Activated T-cell treated with anti-CD3 and anti-CD28 coated beads for 48 hours (primary cell): ENCODE data around the gene ERI3.

Experiments
- DNase-seq: peaks from one replicate; pipeline ENCODE4 v3.0.0-alpha.2; 2020; ENCODE audit warnings: low read depth

The ERI3 gene

DNA sequence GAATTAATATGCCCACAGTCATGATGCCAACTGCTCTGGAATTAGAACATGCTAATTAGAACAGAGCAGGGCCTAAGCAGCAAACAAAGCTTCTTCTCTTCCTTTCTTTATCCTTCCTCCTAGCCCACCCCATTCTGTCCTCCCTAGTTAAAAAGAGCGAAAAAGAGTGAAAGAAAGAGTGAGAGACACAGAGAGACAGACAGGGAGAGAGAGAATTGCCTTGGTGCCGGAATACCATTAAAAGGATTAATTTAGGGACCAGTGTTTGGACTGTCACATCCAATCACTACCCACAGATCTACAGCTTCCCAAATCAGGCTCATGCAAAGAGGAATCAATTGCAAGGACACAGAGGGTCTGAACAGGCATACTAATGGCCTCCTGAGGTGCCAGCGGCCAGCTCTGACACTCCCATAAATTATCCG, 7.0 kb downstream of the ERI3 start:
- DNase-seq: no peak

DNA sequence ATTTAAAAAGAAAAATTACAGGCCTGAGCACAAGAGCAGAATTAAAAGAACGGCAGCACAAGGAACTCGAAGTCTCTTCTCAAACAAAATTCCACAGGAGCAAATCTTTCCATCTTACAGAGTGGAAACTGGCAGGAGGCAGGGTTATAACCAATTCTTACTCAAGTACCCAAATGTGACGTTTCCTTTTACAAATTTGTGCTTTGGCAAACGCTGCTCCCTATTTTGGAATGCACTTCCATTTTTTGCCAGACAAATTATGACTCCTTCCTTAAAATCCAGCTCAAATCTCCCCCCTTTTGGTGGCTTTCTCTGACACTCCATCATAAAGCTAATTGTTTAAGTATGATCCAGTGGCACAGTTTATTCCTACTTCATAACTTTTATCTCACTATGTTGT, 7.8 kb downstream of the ERI3 start:
- DNase-seq: no peak

- DNase-seq: no peak
Measured at GRCh38 chr1:44346878-44347277, 8.2 kb downstream of the ERI3 start.

DNA sequence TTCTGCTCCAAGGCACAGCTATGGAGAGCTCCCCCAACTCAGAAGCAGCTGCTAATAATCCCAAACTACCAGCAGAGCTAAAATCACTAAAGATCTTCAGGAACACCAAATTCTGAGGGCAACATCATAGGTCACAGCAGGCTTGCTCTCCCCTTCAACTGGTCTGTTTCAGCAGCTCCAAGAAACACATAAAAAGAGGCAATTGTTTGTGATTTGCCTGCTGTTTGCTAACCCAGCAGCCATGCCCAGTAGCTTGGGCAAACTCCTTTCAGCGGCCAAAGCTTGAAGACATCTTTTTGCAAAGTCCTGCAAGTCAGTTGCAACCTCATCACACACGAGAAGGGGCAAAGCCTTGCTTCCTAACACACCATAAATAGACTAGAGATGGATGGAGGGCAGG, 8.9 kb downstream of the ERI3 start:
- DNase-seq: no peak

DNA sequence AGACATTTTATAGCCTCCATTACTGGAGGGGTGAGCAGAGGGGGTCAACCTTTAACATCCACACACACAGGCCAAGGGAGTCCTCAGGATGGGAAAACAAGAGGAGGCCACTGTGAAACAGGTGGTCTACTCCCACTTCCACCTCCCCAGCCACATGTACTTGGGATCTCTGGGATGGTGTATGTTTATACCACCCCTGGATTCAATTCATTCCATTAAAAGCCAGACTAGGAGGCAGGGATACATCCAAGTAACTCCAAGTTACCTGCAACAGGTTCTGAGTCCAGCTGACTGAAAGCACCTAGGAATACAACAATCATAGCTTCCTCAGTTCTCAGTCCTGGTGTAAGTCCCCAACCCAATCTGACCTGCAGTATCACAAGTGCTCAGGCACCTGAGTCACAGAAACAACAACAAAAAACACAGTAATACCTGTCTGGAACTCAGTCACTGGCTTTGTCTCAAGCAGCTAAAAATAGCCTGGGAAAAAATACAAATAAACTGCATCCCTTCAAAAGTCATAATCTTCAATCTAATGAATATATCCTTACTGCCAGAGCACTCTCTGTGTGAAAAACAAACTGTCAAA, 9.8 kb downstream of the ERI3 start:
- no peak for DNase-seq

GRCh38 chr1:44339731-44340130, 15.3 kb downstream of the ERI3 start:
- no peak for DNase-seq

DNA sequence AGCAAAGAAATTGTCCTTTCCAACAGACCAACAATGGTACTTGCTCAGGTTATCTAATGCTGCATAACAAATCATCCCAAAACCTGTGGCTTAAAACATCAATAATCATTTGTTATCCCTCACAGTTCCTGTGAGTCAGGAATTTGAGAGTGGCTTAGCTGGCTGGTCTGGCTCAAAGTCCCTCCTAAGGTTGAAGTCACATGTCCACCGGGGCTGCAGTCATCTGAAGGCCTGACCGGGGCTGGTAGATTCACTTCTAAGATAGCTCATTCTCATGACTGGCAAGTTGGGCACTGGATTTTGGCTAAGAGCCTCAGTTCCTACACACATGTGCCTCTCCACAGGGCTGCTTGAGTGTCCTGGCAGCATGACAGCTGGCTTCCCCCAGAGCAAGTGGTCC, 16.9 kb downstream of the ERI3 start:
- no peak for DNase-seq

DNA sequence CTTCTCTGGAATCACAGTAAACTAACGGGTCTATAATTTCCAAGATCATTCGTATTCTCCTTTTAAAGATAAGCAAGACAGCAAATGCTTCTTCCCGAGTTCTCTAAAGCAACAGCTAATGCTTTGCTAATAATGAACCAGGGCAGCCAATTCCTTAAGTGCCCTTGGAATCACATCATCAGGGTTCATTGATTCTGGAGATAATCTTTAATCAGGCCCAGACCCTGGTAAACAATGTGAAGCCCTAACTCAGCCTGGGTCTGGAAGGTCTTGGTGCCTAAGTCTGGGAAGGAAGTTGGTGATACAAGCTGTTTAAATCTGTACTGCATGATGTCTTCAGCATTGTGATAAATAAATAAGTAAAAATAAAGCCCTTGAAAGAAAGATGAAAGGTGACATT, 18.4 kb downstream of the ERI3 start:
- no peak for DNase-seq

DNA sequence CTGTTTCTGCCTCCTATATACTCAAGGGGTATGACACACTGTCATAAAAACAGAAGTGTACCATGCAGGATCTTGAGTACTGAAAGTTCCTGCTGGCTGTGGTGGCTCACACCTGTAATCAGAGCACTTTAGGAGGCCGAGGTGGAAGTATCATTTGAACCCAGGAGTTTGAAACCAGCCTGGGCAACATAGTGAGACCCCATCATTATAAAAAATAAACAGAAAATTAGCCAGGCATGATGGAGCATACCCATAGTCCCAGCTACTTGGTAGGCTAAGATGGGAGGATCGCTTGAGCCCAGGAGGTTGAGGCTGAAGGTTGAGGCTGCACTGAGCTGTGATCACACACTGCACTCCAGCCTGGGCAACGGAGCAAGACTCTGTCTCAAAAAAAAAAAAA, 20.1 kb downstream of the ERI3 start:
- DNase-seq: no peak

GRCh38 chr1:44333376-44333775, 21.7 kb downstream of the ERI3 start:
- DNase-seq: no peak

GRCh38 chr1:44332505-44332904, 22.6 kb downstream of the ERI3 start:
- DNase-seq: no peak

- DNase-seq: no peak
Measured at GRCh38 chr1:44330935-44331334, 24.1 kb downstream of the ERI3 start.

DNA sequence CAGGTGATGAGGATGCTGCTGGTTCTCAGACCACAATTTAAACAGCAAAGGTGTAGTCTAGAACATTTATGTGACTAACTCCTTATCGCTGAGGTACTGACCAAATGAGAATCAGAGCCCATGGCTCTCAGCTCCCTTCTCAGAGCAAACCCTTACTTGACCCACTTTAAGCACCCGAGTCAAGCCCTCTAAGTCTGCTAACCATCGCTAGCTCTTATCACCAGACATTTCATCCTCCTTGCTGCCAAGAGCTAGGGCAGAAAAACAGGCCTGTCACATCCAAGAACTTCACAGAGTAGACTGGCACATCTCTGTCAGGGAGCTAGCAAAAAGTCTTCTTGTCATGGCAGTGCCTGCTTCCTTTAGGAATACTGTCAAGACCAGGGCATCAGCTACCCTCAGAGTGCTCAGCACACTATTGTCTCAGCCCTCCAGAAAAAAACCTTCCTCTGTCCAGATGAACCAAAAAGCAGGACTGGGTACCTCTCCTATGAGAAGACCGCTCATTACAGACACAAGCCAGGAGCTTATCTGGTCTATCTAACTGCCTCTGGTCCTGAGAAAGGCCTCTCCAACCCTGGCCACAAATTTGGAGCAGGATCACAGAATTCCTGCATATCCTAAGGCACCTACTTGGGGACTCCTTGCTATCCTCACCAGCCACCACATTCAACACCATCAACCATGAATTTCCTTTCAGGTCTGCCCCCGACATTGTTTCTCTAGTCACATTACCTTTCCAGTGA, 26.2 kb downstream of the ERI3 start:
- DNase-seq: no peak

GRCh38 chr1:44327679-44328491, 27.2 kb downstream of the ERI3 start:
- no peak for DNase-seq

- no peak for DNase-seq
Measured at GRCh38 chr1:44326821-44327465, 28.1 kb downstream of the ERI3 start.

GRCh38 chr1:44326024-44326701, 28.9 kb downstream of the ERI3 start:
- DNase-seq: no peak

GRCh38 chr1:44323947-44324346, 31.1 kb downstream of the ERI3 start:
- DNase-seq: no peak

- DNase-seq: no peak
Measured at GRCh38 chr1:44322367-44322766, 32.7 kb downstream of the ERI3 start.

DNA sequence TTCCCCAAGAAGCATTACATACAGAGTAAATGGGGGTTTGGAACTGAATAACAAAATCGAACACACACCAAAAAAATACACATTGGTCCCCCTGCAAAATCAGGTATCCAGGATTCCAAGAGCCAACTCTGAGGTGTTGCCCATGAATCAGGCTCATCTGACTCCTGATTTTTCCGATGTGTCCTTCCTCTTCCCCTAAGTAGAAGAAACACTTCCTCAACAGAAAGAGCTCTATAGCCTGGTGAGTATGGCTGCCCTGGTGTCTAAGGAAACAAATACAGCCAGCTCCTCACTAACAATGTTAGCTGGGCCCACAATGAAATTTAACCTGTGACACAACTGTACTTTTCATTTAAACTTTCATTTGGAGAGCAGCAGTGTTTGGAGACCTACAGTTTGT, 33.6 kb downstream of the ERI3 start:
- no peak for DNase-seq

GRCh38 chr1:44318097-44319088, 36.7 kb downstream of the ERI3 start:
- DNase-seq: peak; percentile 12

DNA sequence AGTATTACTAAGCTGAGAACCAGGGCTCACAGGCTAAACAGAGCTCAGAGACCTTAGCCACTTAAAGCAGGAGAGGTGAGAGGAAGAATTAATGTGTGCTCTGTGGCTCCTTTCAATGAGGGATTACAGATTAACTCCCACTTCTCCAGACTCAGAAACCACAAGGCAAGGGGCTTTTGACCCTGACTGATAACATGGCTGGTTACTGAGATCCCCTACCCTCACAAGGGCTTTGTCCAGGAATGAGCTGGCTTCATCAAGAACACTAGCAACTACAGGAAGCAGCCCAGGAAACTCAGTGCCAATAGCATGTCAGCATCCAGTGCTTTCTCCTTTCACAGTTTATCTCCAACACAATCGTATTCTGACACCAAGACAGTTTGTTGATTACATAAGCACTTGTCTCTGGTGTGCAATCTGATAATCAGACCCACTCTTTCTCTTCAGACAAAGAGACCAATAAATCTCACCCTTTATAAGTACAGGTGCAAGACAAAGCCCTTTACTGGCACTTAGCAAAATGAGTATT, 38.8 kb downstream of the ERI3 start:
- DNase-seq: no peak
